ENCODE data around the gene MAP6. TPM values are rescaled to one million over a fixed set of nuclear protein-coding genes. Genes with fewer than 3 reads are reported as not detected.

The MAP6 gene
- total and polyA plus RNA-seq, 2 of the 13 experiments (the other 11 are each of a cell fraction or from before 2014, with no cell fraction given): 0.04 TPM; not detected in 1

DNA sequence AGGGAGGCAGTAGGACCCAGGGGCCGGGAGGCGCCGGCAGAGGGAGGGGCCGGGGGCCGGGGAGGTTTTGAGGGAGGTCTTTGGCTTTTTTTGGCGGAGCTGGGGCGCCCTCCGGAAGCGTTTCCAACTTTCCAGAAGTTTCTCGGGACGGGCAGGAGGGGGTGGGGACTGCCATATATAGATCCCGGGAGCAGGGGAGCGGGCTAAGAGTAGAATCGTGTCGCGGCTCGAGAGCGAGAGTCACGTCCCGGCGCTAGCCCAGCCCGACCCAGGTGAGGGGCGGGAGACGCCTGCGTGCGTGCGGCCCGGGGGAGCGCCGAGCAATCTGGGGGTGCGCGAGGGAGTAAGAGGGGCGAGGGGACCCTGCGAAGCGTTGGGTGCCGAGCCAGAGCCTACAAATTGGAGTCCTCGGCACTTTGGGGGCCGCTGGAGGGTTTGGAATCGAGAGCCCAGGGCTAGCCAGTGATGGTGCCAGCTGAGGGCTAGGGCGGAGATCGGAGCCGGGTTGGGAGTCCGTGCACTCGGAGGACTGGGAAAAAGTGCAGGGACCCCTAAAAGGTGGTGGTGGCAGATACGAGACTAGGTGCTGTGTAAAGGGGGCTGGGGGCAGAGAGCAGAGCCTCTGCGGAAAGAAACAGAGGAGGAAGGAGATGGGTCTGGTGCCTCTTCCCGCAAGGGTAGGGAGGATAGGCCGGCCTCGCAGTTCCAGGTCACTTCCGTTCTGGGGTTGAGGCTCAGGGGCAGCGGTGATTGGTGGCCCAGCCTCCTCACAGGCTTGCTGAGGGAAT lies 106.6 kb downstream of the MAP6 start, which contains the start of gene SERPINH1 (continued):
- TF ChIP-seq ZNF75D (CRISPR knock-in tag; IDR thresholded peaks at IDR 0.05; ENCODE audit: borderline replicate concordance) (no peak), SNAI1 (CRISPR knock-in tag; IDR thresholded peaks at IDR 0.05; ENCODE audit: borderline replicate concordance) (peak; percentile 47; the same call in 1 of the 2 replicates), RORA (CRISPR knock-in tag; IDR thresholded peaks at IDR 0.05) (no peak), TMF1 (CRISPR knock-in tag; IDR thresholded peaks at IDR 0.05; ENCODE audit: low read depth) (peak; percentile 29; the same call in 1 of the 2 replicates), ZNF543 (CRISPR knock-in tag; IDR thresholded peaks at IDR 0.05) (no peak), GABPB1 (CRISPR knock-in tag; IDR thresholded peaks at IDR 0.05) (peak; percentile 93), YY1 (IDR thresholded peaks at IDR 0.05; ENCODE audit: insufficient read depth, insufficient replicate concordance, low read depth, low read length) (peak; percentile 46), AFF4 (CRISPR knock-in tag; IDR thresholded peaks at IDR 0.05) (no peak), CCDC6 (CRISPR knock-in tag; IDR thresholded peaks at IDR 0.05) (no peak; the same call in 1 of the 2 replicates), PLRG1 (conservative IDR thresholded peaks at IDR 0.05) (no peak), SNRNP70 (IDR thresholded peaks at IDR 0.05; ENCODE audit: low read depth, low read length) (no peak), ZSCAN12 (CRISPR knock-in tag; IDR thresholded peaks at IDR 0.05) (no peak), SP5 (CRISPR knock-in tag; IDR thresholded peaks at IDR 0.05; ENCODE audit: borderline replicate concordance, low read depth) (no peak), GPN1 (CRISPR knock-in tag; IDR thresholded peaks at IDR 0.05; ENCODE audit: borderline replicate concordance) (no peak), HDAC6 (IDR thresholded peaks at IDR 0.05; ENCODE audit: low read depth, low read length) (no peak)
- TF ChIP-seq, protein P1, sequence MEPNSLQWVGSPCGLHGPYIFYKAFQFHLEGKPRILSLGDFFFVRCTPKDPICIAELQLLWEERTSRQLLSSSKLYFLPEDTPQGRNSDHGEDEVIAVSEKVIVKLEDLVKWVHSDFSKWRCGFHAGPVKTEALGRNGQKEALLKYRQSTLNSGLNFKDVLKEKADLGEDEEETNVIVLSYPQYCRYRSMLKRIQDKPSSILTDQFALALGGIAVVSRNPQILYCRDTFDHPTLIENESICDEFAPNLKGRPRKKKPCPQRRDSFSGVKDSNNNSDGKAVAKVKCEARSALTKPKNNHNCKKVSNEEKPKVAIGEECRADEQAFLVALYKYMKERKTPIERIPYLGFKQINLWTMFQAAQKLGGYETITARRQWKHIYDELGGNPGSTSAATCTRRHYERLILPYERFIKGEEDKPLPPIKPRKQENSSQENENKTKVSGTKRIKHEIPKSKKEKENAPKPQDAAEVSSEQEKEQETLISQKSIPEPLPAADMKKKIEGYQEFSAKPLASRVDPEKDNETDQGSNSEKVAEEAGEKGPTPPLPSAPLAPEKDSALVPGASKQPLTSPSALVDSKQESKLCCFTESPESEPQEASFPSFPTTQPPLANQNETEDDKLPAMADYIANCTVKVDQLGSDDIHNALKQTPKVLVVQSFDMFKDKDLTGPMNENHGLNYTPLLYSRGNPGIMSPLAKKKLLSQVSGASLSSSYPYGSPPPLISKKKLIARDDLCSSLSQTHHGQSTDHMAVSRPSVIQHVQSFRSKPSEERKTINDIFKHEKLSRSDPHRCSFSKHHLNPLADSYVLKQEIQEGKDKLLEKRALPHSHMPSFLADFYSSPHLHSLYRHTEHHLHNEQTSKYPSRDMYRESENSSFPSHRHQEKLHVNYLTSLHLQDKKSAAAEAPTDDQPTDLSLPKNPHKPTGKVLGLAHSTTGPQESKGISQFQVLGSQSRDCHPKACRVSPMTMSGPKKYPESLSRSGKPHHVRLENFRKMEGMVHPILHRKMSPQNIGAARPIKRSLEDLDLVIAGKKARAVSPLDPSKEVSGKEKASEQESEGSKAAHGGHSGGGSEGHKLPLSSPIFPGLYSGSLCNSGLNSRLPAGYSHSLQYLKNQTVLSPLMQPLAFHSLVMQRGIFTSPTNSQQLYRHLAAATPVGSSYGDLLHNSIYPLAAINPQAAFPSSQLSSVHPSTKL (CRISPR knock-in tag; IDR thresholded peaks at IDR 0.05): 0 out of 2 replicates have a peak, but pooled peaks have one; percentile 22
